PC-3 (cell line): ENCODE results near the gene EHMT1. TPM values are rescaled to one million over a fixed set of nuclear protein-coding genes. Genes with fewer than 3 reads are reported as not detected.

Experiments
- ATAC-seq: fragments of 200-7000 bp; cut with Tn5 transposase; 2 replicates; pipeline ENCODE4 v1.9.1; 2020; ENCODE audit warnings: mild to moderate bottlenecking, moderate library complexity
- BruUV-seq: library from RNA; stranded (reverse); fragments of 400-500 nt; replicated peaks from 2 replicates; lab custom pipeline; 2021; lab: Mats Ljungman, UMichigan
- CTCF ChIA-PET: fragments of 300-600 bp; sonication (Branson Sonifier 250); formaldehyde crosslinking; loops from one replicate; lab custom pipeline; 2022; ENCODE audit warnings: antibody characterized with exemption; lab: Charles Lee
- POLR2A ChIA-PET: fragments of 300-600 bp; sonication (Branson Sonifier 250); formaldehyde crosslinking; loops from one replicate; lab custom pipeline; 2022; ENCODE audit warnings: antibody characterized with exemption; ENCODE audit not compliant: unreplicated experiment; lab: Charles Lee
- DNase-seq: peaks from one replicate; pipeline ENCODE4 v3.0.0-alpha.2; 2015
- H2AFZ ChIP-seq: fragments of 300-600 bp; sonication (generic); 2 replicates; pipeline ENCODE4 v1.6.0; 2016; ENCODE audit warnings: antibody characterized with exemption, low read length
- H3F3A ChIP-seq: fragments of 300-600 bp; sonication (generic); one replicate; pipeline ENCODE4 v1.6.0; 2017; ENCODE audit warnings: antibody characterized with exemption, low read length, control low read depth, mild to moderate bottlenecking; ENCODE audit not compliant: unreplicated experiment
- H3K27ac ChIP-seq: fragments of 300-600 bp; sonication (generic); 2 replicates; pipeline ENCODE4 v1.5.1; 2016; ENCODE audit warnings: mild to moderate bottlenecking, low read length
- H3K27me3 ChIP-seq: fragments of 300-600 bp; sonication (generic); 2 replicates; pipeline ENCODE4 v1.6.1; 2016; ENCODE audit warnings: low read length, mixed read lengths
- H3K36me3 ChIP-seq: fragments of 300-600 bp; sonication (generic); 2 replicates; pipeline ENCODE4 v1.6.1; 2016; ENCODE audit warnings: low read depth, mixed run types, low read length, mixed read lengths
- H3K4me1 ChIP-seq: fragments of 300-600 bp; sonication (generic); 2 replicates; pipeline ENCODE4 v1.5.1; 2016; ENCODE audit warnings: low read length; ENCODE audit not compliant: insufficient read depth
- H3K4me2 ChIP-seq: fragments of 300-600 bp; sonication (generic); 2 replicates; pipeline ENCODE4 v1.6.0; 2016; ENCODE audit warnings: low read length
- H3K4me3 ChIP-seq: fragments of 300-600 bp; sonication (generic); 2 replicates; pipeline ENCODE4 v1.5.1; 2016; ENCODE audit warnings: mild to moderate bottlenecking, low read length, mixed read lengths
- H3K79me2 ChIP-seq: fragments of 300-600 bp; sonication (generic); 2 replicates; pipeline ENCODE4 v1.6.1; 2017; ENCODE audit warnings: low read length, mixed read lengths
- H3K9ac ChIP-seq: fragments of 300-600 bp; sonication (generic); 2 replicates; pipeline ENCODE4 v1.6.0; 2016; ENCODE audit warnings: mild to moderate bottlenecking, low read length
- H3K9me2 ChIP-seq: fragments of 300-600 bp; sonication (generic); replicated peaks from 2 replicates; pipeline ENCODE4 v1.6.1; 2016; ENCODE audit warnings: mixed run types, low read length, mixed read lengths
- H3K9me3 ChIP-seq: fragments of 300-600 bp; sonication (generic); 2 replicates; pipeline ENCODE4 v1.6.1; 2016; ENCODE audit warnings: low read length, mixed read lengths
- H4K20me1 ChIP-seq: fragments of 300-600 bp; sonication (generic); 2 replicates; pipeline ENCODE4 v1.6.1; 2016; ENCODE audit warnings: low read length, mixed read lengths
- EZH2 ChIP-seq: fragments of 300-600 bp; sonication (generic); IDR thresholded peaks from one replicate; pipeline ENCODE4 v1.6.1; 2017; ENCODE audit warnings: antibody characterized with exemption, mild to moderate bottlenecking, low read length; ENCODE audit not compliant: unreplicated experiment
- EZH2phosphoT487 ChIP-seq: fragments of 300-600 bp; sonication (generic); IDR thresholded peaks from 2 replicates; pipeline ENCODE4 v1.6.1; 2018; ENCODE audit warnings: mild to moderate bottlenecking, antibody characterized with exemption, low read length, borderline replicate concordance
- intact Hi-C: fragments of 100-400 bp; cut with micrococcal nuclease; formaldehyde crosslinking; loops from 2 replicates; pipeline ENCODE4 v1.9.0; 2023
- total RNA-seq: library from RNA; depleted of rRNA; stranded (reverse); fragments of >200 nt; gene quantifications from 2 replicates; pipeline ENCODE4 v1.2.3, GENCODE V29; 2014
- TF ChIP-seq, protein P1 (sequence below): fragments of 300-600 bp; sonication (generic); conservative IDR thresholded peaks from 2 replicates; pipeline ENCODE4 v1.5.1; 2017; ENCODE audit warnings: antibody characterized with exemption, low read depth, mild to moderate bottlenecking, low read length

The EHMT1 gene
- total RNA-seq, 1 experiment from 2014 or later: 42.8 TPM

DNA sequence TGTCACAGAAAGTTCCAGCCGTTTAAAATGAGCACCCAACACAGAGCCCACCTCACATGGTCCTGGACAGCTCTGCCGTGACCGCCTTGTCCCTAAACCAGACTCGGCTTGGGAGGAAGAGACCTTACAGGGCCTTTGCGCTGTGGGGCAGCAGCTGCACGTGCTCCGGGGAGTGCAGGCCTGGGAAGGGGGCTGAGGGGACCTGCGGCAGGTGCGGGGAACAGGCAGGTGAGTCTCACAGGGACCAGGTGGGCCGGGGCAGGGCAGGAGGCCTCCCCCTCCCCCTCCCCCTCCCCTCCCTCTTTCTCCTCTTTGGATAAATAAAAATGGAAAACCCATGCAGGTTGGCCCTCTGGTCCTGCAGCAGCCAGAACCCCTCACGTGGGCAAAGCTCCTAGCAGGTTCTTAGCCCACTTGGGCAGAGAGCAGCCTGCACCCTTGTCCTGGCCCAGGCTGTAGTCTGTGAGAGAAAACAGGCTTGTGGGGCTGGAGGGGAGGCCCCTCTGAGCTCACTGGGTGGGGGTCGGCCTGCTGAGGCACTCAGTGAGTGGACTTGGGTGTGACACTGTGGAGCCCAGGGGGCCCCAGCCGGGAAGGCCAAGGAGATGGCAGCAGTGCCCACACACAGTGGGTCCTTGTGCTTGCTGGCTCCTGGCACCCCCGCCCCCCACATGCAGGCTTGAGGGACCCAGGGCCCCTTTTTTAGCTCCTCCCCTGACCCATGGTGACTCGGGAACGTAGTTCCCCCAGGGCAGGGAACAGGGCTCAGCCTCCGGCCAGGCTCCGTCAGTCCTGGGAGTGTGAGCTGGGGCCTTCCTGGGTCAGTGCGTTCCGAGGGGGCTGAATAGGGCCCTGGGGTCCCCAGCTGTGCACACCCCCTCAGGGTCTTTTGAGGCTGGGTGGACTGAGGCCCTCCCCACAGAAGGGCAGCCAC, 218.8 kb downstream of the EHMT1 start:
- Histone ChIP-seq H3K4me3 (no peak overlapping the region), H3F3A (no peaks in the 10 kb centered on the region), H4K20me1 (no peaks in the 10 kb centered on the region), H3K27me3 (no peaks in the 10 kb centered on the region), H3K9me3 (no peaks in the 10 kb centered on the region), H3K9me2 (no peaks in the 10 kb centered on the region), H3K79me2 (no peaks in the 10 kb centered on the region), H3K4me2 (no peak overlapping the region), H3K4me1 (no peaks in the 10 kb centered on the region), H2AFZ (no peak overlapping the region), H3K9ac (no peak overlapping the region), H3K27ac (no peak overlapping the region), H3K36me3 (no peaks in the 10 kb centered on the region)
- no TSS peak for BruUV-seq
- CTCF ChIA-PET: no interaction called here
- DNase-seq: no peak
- no peak for ATAC-seq
- intact Hi-C loops: no loop called here
- POLR2A ChIA-PET: no interaction called here
- TF ChIP-seq, protein P1, sequence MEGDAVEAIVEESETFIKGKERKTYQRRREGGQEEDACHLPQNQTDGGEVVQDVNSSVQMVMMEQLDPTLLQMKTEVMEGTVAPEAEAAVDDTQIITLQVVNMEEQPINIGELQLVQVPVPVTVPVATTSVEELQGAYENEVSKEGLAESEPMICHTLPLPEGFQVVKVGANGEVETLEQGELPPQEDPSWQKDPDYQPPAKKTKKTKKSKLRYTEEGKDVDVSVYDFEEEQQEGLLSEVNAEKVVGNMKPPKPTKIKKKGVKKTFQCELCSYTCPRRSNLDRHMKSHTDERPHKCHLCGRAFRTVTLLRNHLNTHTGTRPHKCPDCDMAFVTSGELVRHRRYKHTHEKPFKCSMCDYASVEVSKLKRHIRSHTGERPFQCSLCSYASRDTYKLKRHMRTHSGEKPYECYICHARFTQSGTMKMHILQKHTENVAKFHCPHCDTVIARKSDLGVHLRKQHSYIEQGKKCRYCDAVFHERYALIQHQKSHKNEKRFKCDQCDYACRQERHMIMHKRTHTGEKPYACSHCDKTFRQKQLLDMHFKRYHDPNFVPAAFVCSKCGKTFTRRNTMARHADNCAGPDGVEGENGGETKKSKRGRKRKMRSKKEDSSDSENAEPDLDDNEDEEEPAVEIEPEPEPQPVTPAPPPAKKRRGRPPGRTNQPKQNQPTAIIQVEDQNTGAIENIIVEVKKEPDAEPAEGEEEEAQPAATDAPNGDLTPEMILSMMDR: no peak
- TF ChIP-seq EZH2phosphoT487: no peak
- no peak for TF ChIP-seq EZH2

DNA sequence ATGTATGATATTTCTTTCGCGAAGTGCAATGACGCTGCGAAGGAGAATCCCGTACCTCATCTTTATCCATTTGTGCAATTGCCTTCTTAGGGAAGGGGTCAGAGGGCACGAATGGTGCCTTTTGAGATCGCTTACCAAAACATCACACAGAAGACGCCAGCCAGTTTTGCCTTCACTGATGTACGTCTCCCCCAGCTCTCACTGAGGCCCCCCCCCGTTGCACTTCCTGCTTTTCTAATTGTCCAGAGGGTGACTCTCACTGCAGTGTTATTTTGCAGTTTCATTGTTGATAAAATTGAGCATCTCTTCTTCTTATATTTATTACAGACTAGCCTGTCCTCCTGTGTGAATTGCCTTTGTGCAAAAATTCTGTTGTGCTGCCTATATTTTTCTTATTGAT, 219.8 kb downstream of the EHMT1 start:
- intact Hi-C loops: no loop called here
- H3K79me2 ChIP-seq: no peaks in the 10 kb centered on the region
- H3F3A ChIP-seq: no peaks in the 10 kb centered on the region

More for the DNA sequence above, 219.8 kb downstream of the EHMT1 start:
- no peak overlapping the region for H2AFZ ChIP-seq
- H3K4me1 ChIP-seq: no peaks in the 10 kb centered on the region
- no TSS peak for BruUV-seq
- H4K20me1 ChIP-seq: no peaks in the 10 kb centered on the region
- DNase-seq (no peak), ATAC-seq (no peak)
- no peak overlapping the region for H3K4me2 ChIP-seq
- no peaks in the 10 kb centered on the region for H3K36me3 ChIP-seq
- no peak overlapping the region for H3K27ac ChIP-seq
- H3K27me3 ChIP-seq: no peaks in the 10 kb centered on the region
- TF ChIP-seq, protein P1: no peak
- TF ChIP-seq EZH2phosphoT487: no peak
- no peak for TF ChIP-seq EZH2
- no peak overlapping the region for H3K4me3 ChIP-seq
- ChIA-PET POLR2A (no interaction called here), CTCF (no interaction called here)
- no peak overlapping the region for H3K9ac ChIP-seq
- H3K9me3 ChIP-seq: no peaks in the 10 kb centered on the region
- H3K9me2 ChIP-seq: no peaks in the 10 kb centered on the region
